Activated CD8-positive, alpha-beta memory T cell treated with anti-CD3 and anti-CD28 coated beads for 1 hour (primary cell): ENCODE data around the gene PAQR5.
"Not testable (repeated sequence)": the region's sequence is repeated elsewhere in the genome, so short reads cannot be mapped to it uniquely, and the experiment has no call there.

Experiments used
- DNase-seq, 2 donors: peaks; one replicate each; pipeline ENCODE4 v3.0.0-alpha.2; 2020; ENCODE audit warnings: low read depth in 1 of 2; ENCODE audit errors: extremely low read depth in 1 of 2

PAQR5 gene

DNA sequence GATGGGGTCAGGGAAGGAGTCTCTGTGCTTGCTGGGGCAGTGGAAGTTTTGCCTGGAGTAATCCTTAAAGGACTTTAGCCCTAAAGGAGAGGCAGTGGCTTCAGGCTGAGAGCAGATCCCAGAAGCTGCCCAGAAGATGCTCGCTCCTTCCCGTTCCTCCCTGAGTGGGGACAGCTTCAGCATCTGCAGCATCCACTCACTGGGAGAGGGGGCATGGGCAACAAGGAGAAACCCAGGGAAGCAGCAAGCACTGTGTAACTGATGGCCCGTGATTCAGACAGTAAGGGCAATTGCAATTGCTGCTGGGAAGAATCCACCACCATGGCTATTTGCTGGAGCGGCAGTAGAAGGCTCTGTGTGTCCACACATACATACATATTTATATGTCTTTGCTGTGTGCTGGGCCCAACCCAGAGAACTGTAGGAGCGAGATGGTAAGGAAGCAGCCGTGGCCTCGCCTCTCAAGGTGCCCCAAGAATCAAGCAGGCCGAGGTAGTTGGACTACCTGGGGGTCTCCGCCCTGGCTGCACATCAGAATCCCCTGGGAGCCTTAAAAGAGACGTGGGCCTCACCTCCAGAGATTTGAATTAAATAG, 5.8 kb upstream of the PAQR5 start:
- DNase-seq = no peak

DNA sequence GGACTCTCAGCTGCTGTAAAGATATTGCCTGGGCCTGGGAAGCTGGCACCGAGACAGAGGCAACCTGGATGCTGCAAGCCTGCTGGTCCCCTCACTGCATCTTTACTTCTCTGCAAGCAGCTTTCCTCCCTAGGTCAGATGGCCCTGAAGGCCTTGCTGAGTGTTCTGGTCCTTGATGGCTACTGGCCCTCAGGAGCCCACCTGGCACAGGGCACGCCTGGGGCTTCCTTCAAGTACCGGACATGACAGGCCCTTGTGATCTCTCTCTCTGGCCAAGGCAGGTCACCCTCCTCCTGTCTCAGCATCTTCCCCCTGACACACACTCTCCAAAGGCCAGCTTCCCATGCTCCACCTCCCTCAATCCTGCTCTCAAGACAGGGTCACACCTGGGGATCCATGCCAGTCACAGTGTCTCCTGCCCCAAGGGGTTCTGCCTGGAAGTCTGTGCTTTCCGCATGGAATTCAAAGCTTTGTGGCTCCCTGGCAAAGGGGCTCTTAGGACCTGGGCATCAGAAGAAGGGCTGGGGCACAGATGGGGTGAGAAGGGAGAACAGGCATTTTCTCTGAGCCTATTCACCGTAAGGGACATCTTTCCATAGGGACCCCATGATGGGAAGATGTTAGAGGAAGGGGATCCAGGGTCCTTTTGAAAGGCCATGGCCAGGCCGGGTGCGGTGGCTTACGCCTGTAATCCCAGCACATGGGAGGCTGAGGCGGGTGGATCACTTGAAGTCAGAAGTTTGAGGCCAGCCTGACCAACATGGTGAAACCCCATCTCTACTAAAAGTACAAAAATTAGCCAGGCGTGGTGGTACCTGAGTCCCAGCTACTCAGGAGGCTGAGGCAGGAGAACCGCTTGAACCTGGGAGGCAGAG, 4.7 kb upstream of the PAQR5 start:
- DNase-seq = no peak

- DNase-seq = no peak
Measured at GRCh38 chr15:69296606-69297005, 2.1 kb upstream of the PAQR5 start.

- DNase-seq = no peak
Measured at GRCh38 chr15:69297642-69298353, 914 bp upstream of the PAQR5 start.

DNA sequence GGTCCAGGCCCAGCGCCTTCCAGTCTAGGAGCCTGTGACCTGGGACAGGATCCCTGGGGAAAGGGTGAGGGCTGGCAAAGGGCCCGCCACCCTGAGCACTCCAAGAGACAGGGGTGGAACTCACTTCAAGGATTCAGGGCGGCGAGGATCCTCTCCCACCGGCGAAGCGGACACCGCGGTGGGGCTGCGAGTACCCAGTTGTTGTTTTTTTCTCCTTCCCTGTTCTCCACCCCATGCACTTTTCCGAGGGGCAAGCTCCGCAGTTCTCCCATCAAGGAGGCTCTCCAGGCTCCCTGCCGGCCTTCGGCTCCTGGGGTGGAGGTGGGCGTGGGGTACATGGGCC, 387 bp upstream of the PAQR5 start:
- no peak for DNase-seq

DNA sequence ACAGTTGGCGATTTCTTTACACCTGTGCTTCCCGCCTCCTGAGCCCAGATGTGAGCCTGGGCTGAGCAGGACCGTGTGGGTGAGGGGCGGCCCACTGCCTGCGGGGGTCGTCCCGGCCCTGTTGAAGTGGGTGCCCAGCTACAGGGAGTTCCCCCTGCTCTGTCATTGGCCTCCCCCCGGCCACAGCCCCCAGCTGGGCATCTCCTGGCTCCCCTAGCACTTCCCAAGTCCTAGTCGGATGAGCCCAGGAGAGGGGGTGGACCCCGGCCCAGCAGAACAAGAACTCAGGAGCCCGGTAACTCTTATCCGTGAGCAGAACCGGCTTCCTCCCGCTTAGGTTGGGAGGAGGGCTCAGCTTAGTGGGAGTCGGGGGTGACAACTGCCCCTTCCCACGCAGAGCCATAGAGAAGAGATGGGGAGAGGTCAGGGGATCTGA, 757 bp downstream of the PAQR5 start:
- no peak for DNase-seq

- no peak for DNase-seq
Measured at GRCh38 chr15:69299943-69300588, 1.4 kb downstream of the PAQR5 start.

GRCh38 chr15:69301101-69301500, 2.4 kb downstream of the PAQR5 start:
- not testable (repeated sequence) for DNase-seq

GRCh38 chr15:69302087-69302486, 3.4 kb downstream of the PAQR5 start:
- DNase-seq = not testable (repeated sequence)

DNA sequence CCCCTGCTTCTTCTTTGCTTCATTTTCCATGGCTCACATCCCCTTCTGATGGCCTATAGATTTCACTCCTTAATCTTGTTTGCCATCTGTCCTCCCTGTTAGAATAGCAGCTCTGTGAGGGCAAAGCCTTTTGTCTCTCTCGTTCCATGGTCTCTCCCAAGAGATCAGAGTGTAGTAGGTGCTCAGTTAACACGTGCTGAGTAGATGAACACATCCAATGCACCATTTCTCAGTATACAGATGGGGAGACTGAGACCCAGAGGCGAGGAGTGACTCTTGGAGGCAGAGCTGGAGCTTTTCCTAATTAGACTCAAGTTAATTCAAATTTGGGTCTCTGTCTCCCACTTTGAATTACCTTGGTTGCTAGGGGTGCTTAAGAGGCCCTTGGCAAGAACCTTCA, 4.2 kb downstream of the PAQR5 start:
- no peak for DNase-seq

DNA sequence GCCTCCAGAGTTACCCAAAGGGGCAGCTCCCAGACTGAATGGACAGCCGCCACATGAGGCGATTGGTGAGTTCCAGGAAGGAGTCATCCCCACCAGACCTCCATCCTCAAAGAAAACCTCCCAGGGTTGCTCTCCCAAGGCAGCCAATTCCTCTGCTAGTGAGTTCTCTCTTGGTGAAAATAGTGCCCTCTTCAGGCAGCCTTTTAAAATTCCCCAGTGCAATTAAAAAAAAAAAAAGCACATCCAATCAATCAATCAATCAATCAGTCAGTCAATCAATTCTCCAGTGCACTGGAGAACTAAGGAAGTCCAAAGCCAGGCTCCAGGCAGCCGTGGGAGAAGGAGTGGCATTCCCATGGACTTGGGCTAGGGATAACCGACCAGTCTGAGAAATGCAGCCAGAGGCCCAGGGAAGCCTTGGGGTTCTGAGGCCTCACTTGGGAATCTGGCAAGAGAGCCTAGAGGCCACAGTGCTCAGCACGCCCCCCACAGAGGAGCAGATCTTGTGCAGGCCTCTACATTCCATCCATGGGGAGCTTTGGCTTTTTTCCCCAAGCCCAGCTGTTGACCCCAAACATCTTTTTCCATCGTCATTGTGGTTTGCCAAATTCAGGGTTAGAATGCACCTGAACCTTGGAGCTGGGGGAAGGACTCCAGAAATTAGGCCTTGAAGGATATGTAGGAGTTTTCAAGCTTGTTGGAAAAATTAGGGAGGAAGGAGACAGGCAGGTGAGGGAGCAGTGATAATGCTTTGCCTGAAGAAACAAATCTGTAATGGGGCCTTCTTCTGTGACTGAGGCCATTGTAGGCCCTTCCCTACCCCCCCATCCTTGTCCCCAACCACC, 4.8 kb downstream of the PAQR5 start:
- DNase-seq = no peak

DNA sequence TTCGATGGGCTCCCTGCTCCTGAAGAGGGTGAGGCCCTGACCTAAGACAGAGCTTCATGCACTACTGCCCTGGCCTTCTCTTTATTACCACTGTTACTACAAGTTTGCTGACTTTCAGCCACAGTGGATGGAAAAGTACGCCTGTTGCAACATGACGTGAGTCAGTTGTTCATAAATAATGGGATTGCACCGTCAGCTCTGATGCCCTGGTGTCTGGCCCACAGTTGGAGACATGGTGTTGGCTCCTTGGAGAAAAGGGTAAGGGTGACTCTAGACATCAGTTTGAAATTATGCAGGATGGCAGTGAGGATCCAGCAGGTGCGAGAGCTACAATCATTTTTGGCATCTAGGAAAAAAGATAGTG, 5.5 kb downstream of the PAQR5 start:
- DNase-seq = no peak

DNA sequence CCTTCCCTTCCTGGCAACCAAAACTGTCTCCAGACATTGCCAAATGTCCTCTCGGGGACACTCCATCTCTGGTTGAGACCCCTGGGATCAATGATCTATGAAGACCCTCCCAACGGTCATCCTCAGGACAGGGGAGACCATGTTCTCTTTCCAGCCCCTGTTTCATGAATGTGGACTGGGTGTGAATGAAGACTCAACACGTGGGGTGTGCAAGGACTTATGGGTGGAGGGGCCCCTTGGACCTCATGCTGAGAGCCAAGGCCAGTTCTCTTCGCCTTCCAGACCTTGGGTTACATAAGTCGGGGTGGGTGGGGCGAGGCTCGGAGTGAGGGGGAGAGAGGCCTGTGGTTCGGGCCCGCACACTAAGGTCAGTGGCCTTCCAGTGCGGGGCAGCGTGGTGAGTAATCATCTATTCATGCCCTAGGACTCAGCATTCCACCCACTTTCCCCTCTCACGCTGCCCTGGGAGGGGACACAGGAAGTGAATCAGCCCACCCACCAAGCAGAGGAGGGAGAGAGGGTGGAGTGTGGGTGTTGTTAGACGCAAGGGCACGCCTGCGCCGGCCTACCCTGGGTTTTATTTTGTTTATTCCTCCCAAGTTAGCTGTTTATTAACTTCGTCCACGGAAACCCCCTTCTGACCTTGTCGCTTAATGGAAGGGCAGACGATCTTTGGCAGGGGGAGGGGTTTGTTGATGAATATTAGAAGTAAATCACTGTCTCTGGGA, 6.7 kb downstream of the PAQR5 start:
- DNase-seq = no peak

DNA sequence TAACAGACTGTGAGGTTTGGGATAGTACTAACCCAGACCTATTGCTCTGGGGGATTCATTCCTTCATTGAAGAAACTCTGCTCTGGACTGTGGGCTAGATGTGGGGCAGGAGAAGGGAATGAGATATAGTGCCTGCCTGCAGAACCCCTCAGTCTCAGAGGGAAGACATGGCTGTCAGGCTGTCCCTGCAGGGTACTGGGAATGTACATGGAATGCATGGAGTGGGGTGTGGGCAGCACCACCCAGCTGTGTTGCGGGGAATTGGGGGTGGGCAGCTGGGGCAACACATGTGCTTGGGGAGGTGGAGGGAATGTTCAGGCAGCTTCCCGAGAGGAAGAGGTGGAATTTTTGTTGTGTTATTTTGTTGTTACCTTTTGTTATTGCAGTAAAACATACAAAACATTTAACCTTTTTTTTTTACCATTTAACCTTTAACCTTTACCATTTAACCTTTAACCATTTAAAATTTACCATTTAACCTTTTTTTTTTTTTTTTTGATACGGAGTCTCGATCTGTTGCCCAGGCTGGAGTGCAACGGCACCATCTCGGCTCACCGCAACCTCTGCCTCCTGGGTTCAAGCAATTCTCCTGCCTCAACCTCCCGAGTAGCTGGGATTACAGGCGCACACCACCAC, 7.3 kb downstream of the PAQR5 start:
- DNase-seq = no peak

- no peak for DNase-seq
Measured at GRCh38 chr15:69307939-69308338, 9.2 kb downstream of the PAQR5 start.

- DNase-seq = no peak
Measured at GRCh38 chr15:69308949-69309348, 10.2 kb downstream of the PAQR5 start.

- DNase-seq = no peak
Measured at GRCh38 chr15:69311319-69311721, 12.6 kb downstream of the PAQR5 start.

GRCh38 chr15:69313432-69314000, 14.8 kb downstream of the PAQR5 start:
- DNase-seq = no peak

GRCh38 chr15:69314131-69314530, 15.4 kb downstream of the PAQR5 start:
- DNase-seq = no peak
